NOMO-1 (cell line): ENCODE data around the gene SUV39H2.
"Not testable (repeated sequence)": the region's sequence is repeated elsewhere in the genome, so short reads cannot be mapped to it uniquely, and the experiment has no call there.

Experiments
- DNase-seq, 2 experiments: peaks; one replicate each; lab custom pipeline; 2025; ENCODE audit not compliant: unreplicated experiment in 2 of 2; lab: John Stamatoyannopoulos, UW

Gene SUV39H2

GRCh38 chr10:14878266-14879123, at the start of gene SUV39H2:
SUV39H2 (plus strand) TSS chr10:14878866; CDS start chr10:14878889, 23 bp downstream.
- DNase-seq, result peak; percentile 90 to 96

DNA sequence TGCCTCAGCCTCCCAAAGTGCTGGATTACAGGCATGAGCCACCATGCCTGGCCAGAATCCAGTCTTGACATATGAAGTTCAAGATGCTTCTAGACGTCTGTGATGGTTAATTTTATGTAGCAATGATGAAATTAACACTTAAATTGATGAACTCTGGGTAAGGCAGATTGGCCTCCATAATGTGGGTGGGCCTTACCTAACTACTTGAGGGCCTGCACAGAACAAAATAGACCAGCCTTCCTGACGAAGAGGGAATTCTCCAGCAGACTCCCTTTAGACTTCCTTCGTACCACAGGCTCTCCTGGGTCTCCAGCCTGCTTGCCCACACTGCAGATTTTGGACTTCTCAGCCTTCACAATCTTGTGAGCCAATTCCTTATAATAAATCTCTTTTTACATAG, 45.6 kb upstream of the SUV39H2 start:
- no peak for DNase-seq

GRCh38 chr10:14836208-14836607, 42.5 kb upstream of the SUV39H2 start:
- DNase-seq, result no peak

- no peak for DNase-seq
Observed at GRCh38 chr10:14837003-14837756, 41.5 kb upstream of the SUV39H2 start.

DNA sequence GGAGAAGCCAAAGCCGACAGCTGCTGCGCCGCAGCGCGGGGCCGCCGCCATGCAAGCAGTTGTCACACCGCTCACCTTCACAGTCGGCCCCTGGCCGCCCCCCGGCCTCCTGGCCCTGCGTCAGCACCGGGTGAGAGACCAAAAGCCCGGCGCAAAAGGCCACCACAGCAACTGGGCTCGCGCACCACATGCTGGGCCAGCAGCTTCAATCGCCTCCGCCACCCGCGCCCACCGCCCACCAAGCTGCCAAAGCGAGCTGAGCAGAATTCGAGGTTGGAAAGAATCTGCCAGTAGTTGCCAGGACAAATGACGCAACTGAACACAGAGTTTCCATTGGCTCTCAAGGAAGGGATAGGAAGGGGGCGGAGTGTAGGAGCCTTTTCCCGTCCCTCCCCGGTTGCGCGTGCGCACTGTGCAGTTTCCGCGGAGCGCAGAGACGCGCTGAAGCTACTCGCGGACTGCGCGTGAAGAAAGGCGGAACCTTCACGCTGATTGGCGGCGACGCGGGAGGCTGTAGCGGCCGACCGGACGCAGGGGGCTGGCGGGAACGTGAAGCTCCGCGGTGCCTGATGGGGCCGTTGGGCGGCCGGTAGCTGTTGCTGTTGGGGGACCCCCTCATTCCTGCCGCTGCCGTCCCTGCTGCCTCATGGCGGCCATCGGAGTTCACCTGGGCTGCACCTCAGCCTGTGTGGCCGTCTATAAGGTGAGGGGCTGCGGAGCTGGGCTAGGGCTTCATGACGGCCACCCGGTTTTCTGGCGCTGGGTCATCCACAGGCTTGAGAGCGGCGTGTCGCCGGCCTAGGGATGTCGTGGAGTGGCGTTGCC, 40.7 kb upstream of the SUV39H2 start, which contains the start of the genes CDNF, HSPA14 and MSANTD7:
TSS of gene CDNF (minus strand) at position 281 of the 825 bp plus-strand sequence. CDS start at position 190, 91 bp downstream.
TSS of gene HSPA14 (plus strand) at position 550 of the 825 bp plus-strand sequence. CDS start at position 647, 97 bp downstream.
TSS of gene MSANTD7 (plus strand) at position 550 of the 825 bp plus-strand sequence. CDS start 3,979 bp downstream, outside the sequence.
- peak; percentile 94 to 99 for DNase-seq

GRCh38 chr10:14838582-14839304, 39.9 kb upstream of the SUV39H2 start:
- peak in 1 of 2 experiments; percentile 8 for DNase-seq

DNA sequence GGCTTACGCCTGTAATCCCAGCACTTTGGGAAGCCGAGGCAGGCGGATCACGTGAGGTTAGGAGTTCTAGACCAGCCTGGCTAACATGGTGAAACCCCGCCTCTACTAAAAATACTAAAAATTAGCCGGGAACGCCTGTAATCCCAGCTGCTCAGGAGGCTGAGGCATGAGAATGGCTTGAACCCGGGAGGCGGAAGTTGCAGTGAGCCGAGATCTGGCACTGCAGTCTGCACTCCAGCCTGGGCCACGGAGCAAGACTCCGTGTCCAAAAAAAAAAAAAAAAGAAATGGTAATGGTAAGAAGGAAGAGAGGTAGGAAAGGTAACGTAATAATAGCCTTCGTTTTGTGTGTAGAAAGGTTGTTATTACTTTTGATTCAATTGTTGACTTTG, 39.4 kb upstream of the SUV39H2 start:
- DNase-seq, result no peak

DNA sequence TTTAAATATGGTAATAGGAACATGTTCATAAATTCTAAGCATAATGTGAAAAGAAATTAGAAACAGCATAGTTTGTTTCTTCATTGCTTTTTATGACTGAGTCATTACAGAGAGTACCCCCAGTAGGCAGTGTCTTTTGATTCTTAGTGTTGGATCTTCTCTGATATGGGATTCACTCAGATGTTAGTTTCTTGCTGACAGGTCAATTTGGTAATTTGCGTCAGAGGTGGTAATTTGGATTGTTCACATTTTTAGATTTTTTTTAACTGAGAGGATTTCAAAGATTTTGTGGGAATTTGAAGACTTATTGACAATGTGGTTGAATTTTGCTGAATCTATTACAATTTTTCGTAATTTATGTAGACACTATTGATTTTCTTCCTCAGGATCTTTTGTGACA, 38.5 kb upstream of the SUV39H2 start:
- no peak for DNase-seq

DNA sequence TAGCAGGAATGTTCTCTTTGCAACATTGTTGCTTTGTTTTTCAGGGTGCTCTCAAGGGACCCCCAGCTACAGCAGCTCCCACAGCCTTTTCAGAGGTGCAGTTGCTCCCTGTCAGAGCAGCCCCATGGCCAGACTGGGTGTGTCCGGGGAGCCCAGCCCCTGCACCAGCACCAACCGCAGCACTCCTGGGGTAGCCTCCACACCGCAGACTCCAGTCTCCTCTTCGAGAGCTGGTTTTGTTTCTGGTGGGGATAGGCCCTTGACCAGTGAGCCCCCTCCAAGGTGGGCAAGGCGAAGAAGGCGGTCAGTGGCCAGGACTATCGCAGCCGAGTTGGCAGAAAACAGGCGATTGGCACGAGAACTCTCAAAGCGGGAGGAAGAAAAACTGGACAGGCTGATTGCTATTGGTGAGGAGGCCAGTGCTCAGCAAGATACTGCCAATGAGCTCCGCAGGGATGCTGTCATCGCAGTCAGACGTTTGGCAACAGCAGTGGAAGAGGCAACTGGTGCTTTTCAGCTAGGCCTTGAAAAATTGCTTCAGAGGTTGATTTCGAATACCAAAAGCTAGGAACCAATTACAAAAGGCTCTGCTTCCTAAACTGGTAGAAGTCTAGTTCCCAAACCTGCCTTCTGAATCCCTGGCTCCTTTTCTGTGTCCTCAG, 35.2 kb upstream of the SUV39H2 start:
- DNase-seq, result no peak

DNA sequence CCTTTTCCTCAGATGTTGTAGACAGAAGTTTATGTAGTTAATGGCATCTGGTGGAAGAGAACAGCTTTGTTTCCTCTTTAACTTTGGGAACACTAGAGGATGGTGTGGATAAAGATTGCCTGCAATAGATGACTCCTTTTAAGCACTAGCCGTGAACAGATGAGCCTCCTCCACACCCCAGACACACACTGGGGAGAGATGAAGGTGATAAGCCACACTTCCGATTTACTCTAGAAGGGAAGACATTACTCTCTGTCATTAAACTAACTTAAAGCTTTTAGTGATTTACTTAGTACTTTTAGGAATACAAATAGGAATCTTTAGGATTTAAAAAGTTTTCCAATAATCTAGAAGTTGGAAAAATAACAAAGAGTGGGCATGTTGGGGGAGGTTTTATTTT, 33.7 kb upstream of the SUV39H2 start:
- DNase-seq, result no peak

DNA sequence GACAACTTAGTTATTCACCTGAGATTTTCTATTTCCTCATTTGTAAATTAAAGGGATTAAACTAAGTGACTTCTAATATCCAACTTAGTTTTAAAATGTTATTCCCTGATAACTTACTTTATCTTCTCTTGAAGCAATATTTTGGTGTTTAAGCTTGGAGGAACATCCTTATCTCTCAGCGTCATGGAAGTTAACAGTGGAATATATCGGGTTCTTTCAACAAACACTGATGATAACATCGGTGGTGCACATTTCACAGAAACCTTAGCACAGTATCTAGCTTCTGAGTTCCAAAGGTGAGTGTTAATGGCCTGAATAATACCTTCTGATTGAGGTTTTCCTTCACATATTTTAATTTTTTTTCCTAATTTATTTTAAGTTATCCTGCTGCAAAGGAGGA, 26.4 kb upstream of the SUV39H2 start:
- no peak for DNase-seq

GRCh38 chr10:14855453-14855852, 23.2 kb upstream of the SUV39H2 start:
- no peak for DNase-seq

DNA sequence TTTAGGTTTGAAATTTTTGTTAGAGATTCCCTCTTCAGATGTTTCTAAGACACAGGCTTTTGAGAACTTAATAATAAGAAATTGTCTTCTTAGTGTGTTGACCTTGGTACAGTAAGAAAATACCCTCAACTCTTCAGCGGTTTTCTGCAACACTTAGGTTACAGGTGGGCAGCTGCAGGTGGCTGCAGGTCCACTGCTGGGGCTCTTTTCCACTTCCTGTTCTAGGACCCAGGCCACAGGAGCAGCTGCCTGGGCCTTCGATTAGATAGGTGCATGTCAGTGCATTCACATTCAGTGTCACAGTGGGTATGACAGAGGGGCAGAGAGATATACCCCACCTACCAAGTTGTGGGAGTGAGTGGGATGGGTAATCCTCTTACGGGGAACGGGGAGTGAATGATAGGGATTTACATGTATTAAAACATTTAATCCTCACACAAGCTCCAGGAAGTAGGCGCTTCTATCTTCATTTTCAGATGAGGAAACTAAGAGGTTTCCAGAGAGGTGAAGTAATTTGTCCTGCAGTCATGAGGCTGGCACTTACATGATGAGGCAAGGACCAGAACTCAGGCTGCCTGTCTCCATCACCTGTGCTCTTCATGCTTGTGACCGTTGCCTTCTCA, 20.2 kb upstream of the SUV39H2 start:
- DNase-seq, result no peak

- no peak for DNase-seq
Observed at GRCh38 chr10:14859043-14859442, 19.6 kb upstream of the SUV39H2 start.

GRCh38 chr10:14859775-14860174, 18.9 kb upstream of the SUV39H2 start:
- DNase-seq, result no peak

- DNase-seq, result no peak
Observed at GRCh38 chr10:14860791-14861190, 17.9 kb upstream of the SUV39H2 start.

DNA sequence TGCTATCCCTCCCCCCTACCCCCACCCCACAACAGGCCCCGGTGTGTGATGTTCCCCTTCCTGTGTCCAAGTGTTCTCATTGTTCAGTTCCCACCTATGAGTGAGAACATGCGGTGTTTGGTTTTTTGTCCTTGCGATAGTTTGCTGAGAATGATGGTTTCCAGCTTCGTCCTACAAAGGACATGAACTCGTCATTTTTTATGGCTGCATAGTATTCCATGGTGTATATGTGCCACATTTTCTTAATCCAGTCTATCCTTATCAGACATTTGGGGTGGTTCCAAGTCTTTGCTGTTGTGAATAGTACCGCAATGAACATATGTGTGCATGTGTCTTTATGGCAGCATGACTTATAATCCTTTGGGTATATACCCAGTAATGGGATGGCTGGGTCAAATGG, 14.2 kb upstream of the SUV39H2 start:
- not testable (repeated sequence) for DNase-seq

DNA sequence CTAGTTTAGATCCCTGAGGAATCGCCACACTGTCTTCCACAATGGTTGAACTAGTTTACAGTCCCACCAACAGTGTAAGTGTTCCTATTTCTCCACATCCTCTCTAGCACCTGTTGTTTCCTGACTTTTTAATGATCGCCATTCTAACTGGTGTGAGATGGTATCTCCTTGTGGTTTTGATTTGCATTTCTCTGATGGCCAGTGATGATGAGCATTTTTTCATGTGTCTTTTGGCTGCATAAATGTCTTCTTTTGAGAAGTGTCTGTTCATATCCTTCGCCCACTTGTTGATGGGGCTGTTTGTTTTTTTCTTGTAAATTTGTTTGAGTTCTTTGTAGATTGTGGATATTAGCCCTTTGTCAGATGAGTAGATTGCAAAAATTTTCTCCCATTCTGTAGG, 13.8 kb upstream of the SUV39H2 start:
- DNase-seq, result not testable (repeated sequence)
